Activated T-helper 1 cell treated with anti-CD3 and anti-CD28 coated beads, Interleukin-12 subunit alpha, Interleukin-12 subunit beta, Interleukin-2, Interleukin-4 antibody, amounts not matched to agents 30 ng/mL and 10 ng/mL and 1 ng/mL, durations not matched to agents 14 hours and 24 hours and 36 hours (primary cell): ENCODE measurements around the gene SPATA13. TPM values are rescaled to one million over a fixed set of nuclear protein-coding genes. Genes with fewer than 3 reads are reported as not detected.
A peak's percentile ranks its signal among the peaks of the same experiment; 100 is the strongest.
"Not testable (repeated sequence)": the region's sequence is repeated elsewhere in the genome, so short reads cannot be mapped to it uniquely, and the experiment has no call there.

Experiments
- DNase-seq: peaks from one replicate; pipeline ENCODE4 v3.0.0; 2021; ENCODE audit warnings: low spot score
- H3K27ac Mint-ChIP-seq: one replicate; pipeline ENCODE4 v1.8.0; 2021; ENCODE audit warnings: mild to moderate bottlenecking, mixed read lengths
- H3K27me3 Mint-ChIP-seq: one replicate; pipeline ENCODE4 v1.8.0; 2022; ENCODE audit warnings: mild to moderate bottlenecking, moderate library complexity, mixed read lengths; ENCODE audit not compliant: insufficient read depth
- H3K36me3 Mint-ChIP-seq: one replicate; pipeline ENCODE4 v1.8.0; 2021; ENCODE audit warnings: low read depth, mixed read lengths
- H3K4me1 Mint-ChIP-seq: one replicate; pipeline ENCODE4 v1.8.0; 2021; ENCODE audit warnings: low read depth, mixed read lengths
- H3K4me3 Mint-ChIP-seq: one replicate; pipeline ENCODE4 v1.8.0; 2021; ENCODE audit warnings: mild to moderate bottlenecking, moderate library complexity, mixed read lengths
- H3K9me3 Mint-ChIP-seq: one replicate; pipeline ENCODE4 v1.8.0; 2021; ENCODE audit warnings: mixed read lengths
- intact Hi-C: fragments of 100-400 bp; cut with micrococcal nuclease; formaldehyde crosslinking; loops from one replicate; pipeline ENCODE4 v1.15.1; 2024
- total RNA-seq: library from RNA; stranded (reverse); gene quantifications from 2 replicates; pipeline ENCODE4 v1.2.3, GENCODE V29; 2022

SPATA13 gene
- total RNA-seq, 1 donor from 2014 or later: 56.2 TPM

DNA sequence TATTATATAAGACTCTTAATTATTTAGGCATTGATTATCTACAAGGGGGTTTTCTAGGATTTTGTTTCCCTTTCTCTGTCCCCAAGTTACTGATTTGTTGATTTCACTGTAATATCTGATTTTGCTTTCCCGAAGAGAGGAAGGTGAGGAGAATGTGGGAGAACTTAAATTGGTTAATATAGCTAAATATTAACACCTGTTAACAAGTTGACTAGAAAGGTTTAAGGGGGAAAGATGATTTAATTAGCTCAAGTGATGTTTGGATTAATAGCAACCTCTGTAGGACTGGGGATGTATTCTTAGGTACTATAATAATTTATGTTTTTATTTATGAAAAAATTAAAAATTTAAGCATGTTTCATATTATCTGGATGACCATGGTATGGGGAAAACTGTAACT lies 35.1 kb downstream of the SPATA13 start:
- Mint-ChIP-seq H3K4me3 (no peak overlapping the region), H3K4me1 (peaks cover 12% of the 10 kb centered on the region), H3K9me3 (no peaks in the 10 kb centered on the region), H3K36me3 (peaks cover 1% of the 10 kb centered on the region), H3K27ac (no peak overlapping the region), H3K27me3 (peaks cover 2% of the 10 kb centered on the region)
- intact Hi-C loops: no loop called here
- DNase-seq: no peak

DNA sequence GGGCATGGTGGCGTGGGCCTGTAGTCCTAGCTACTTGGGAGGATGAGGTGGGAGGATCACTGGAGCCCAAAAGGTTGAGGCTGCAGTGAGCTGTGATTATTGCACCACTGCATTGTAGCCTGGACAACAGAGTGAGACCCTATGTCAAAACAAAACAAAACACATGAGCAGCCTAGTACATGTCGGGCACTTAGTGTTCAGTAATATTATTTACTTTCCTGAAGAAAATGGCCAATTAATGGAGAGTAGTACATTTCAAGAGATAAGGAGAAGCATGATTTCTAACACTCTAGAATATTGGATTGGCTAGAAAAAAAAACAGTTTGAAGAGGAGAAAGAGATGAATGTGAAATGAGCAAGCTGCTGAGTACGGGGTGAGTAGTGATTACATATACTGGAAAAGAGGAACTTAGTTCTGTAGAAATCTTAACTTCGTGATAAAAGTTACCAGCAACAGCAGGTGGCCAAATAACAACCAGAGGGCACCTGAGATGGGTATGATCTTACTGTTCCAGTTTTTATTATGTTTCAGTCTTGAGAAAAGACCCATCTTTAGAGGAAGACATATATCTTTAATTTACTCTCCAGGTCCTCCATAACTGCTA lies 36.2 kb downstream of the SPATA13 start:
- H3K27ac Mint-ChIP-seq: no peak overlapping the region
- DNase-seq: no peak
- H3K36me3 Mint-ChIP-seq: peaks cover 3% of the 10 kb centered on the region
- no peak overlapping the region for H3K4me3 Mint-ChIP-seq
- intact Hi-C loops: no loop called here
- no peaks in the 10 kb centered on the region for H3K9me3 Mint-ChIP-seq
- peaks cover 12% of the 10 kb centered on the region for H3K4me1 Mint-ChIP-seq
- H3K27me3 Mint-ChIP-seq: peaks cover 2% of the 10 kb centered on the region

- DNase-seq: no peak
- no peaks in the 10 kb centered on the region for H3K9me3 Mint-ChIP-seq
- H3K4me3 Mint-ChIP-seq: no peak overlapping the region
- intact Hi-C loops: no loop called here
- H3K27ac Mint-ChIP-seq: no peak overlapping the region
- peaks cover 3% of the 10 kb centered on the region for H3K36me3 Mint-ChIP-seq
- peaks cover 15% of the 10 kb centered on the region for H3K4me1 Mint-ChIP-seq
- H3K27me3 Mint-ChIP-seq: no peaks in the 10 kb centered on the region
These were observed 38.5 kb downstream of the SPATA13 start for GRCh38 chr13:24199016-24199415.

GRCh38 chr13:24202215-24202614 lies 41.7 kb downstream of the SPATA13 start:
- Mint-ChIP-seq H3K4me3 (no peak overlapping the region), H3K4me1 (peaks cover 32% of the 10 kb centered on the region), H3K36me3 (peaks cover 5% of the 10 kb centered on the region), H3K27me3 (no peaks in the 10 kb centered on the region), H3K27ac (no peak overlapping the region), H3K9me3 (no peaks in the 10 kb centered on the region)
- DNase-seq: no peak
- intact Hi-C loops: no loop called here

DNA sequence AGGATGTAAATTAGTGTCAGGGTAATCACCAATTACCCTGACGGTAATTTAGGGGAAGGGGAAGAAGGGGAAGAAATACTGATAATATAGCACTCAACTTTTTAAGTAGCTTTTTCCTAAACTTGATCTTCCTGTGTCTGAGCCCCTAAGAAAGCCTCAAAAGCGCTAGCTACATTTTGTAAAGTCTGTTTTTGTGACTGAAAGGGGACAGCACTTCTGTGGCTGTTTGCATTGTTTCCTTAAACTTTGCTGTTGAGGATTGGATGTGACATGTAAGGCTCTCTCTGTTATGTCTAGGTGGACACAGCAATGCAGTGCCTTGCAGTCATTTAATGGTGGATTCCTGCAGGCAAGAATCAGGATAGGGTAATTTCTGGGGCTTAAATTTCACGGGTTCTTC lies 42.8 kb downstream of the SPATA13 start:
- H3K4me3 Mint-ChIP-seq: peak overlapping the region; percentile 27

DNA sequence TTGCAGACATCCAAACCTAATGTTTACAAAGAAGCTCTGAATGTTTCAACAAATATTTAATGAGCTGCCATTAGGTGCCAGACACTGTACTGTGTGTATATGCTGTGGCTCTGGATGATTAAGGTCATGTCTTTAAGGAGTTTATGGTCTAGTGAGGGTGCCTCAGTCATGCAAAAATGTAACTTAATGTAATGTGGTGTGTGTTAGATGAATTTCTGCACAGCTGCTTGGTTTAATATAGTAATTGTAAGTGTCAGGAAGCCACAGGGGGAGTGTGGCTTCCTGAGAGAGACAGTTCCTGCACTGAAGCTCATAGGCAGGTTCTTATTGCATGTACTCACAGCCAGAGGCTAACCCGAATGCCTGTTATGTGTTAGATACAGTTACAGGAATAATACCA lies 43.3 kb downstream of the SPATA13 start:
- Mint-ChIP-seq H3K36me3 (peaks cover 5% of the 10 kb centered on the region), H3K27me3 (no peaks in the 10 kb centered on the region), H3K27ac (no peak overlapping the region), H3K9me3 (no peaks in the 10 kb centered on the region), H3K4me1 (peaks cover 32% of the 10 kb centered on the region), H3K4me3 (peak overlapping the region; percentile 36)
- no peak for DNase-seq
- intact Hi-C loops: no loop called here

More for the DNA sequence above, 42.8 kb downstream of the SPATA13 start:
- Mint-ChIP-seq H3K9me3 (no peaks in the 10 kb centered on the region), H3K27me3 (no peaks in the 10 kb centered on the region), H3K4me1 (peaks cover 32% of the 10 kb centered on the region), H3K36me3 (peaks cover 5% of the 10 kb centered on the region), H3K27ac (no peak overlapping the region)
- intact Hi-C loops: no loop called here
- no peak for DNase-seq

GRCh38 chr13:24205076-24205475 lies 44.6 kb downstream of the SPATA13 start:
- H3K9me3 Mint-ChIP-seq, DNase-seq, intact Hi-C loops, H3K4me3 Mint-ChIP-seq, H3K27ac Mint-ChIP-seq, H3K27me3 Mint-ChIP-seq, H3K36me3 Mint-ChIP-seq: not testable (repeated sequence)
- peaks cover 37% of the 10 kb centered on the region for H3K4me1 Mint-ChIP-seq

GRCh38 chr13:24207841-24208667 lies 47.5 kb downstream of the SPATA13 start:
- intact Hi-C loops: no loop called here
- Mint-ChIP-seq H3K4me1 (peaks cover 38% of the 10 kb centered on the region), H3K27ac (no peak overlapping the region), H3K9me3 (no peaks in the 10 kb centered on the region), H3K36me3 (peaks cover 2% of the 10 kb centered on the region), H3K4me3 (no peak overlapping the region), H3K27me3 (no peaks in the 10 kb centered on the region)
- no peak for DNase-seq

DNA sequence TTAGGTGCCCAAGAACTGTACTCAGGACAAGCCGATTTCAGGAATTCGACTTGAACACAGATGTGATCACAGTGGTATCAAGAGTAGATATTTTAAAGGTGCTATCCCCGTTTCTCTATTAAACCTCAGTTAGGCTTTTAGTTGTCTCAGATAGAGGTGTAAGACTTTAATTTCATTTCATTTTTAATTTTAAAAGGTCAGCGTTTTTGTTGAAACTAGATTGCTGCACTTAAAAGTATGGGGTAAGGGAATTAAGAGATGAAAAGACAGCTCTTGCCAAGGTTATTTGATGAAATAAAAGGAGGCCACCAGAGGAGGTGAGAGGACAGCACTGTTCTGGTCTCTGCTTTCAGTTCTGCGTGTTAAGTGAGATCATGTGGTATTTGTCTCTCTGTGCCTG lies 48.6 kb downstream of the SPATA13 start:
- no peak for DNase-seq
- Mint-ChIP-seq H3K4me3 (no peak overlapping the region), H3K27me3 (no peaks in the 10 kb centered on the region), H3K36me3 (peaks cover 2% of the 10 kb centered on the region), H3K4me1 (peaks cover 27% of the 10 kb centered on the region), H3K27ac (no peak overlapping the region), H3K9me3 (no peaks in the 10 kb centered on the region)
- intact Hi-C loops: no loop called here

DNA sequence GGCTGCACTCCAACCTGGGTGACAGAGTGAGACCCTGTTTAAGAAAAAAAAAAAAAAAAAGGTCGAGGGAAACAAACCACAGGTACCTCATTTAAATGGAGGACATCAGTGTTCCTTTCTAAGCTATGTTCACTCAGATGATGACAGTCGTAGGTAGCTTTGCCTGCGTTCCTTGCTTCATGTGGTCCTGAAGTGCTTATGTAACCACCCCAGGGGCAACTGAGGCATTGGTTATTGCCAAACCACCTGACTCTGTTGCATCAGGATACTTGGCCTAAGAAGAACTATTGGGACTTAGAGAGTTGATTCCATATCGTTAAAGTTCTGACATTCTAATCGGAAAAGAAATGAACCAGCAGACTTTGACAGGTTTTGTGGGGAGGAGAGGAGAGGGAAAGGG lies 51.7 kb downstream of the SPATA13 start:
- DNase-seq: no peak
- Mint-ChIP-seq H3K27me3 (no peaks in the 10 kb centered on the region), H3K27ac (no peak overlapping the region), H3K4me1 (peaks cover 34% of the 10 kb centered on the region), H3K36me3 (no peaks in the 10 kb centered on the region), H3K9me3 (no peaks in the 10 kb centered on the region), H3K4me3 (no peak overlapping the region)
- intact Hi-C loops: no loop called here

GRCh38 chr13:24212674-24213073 lies 52.2 kb downstream of the SPATA13 start:
- intact Hi-C loops: no loop called here
- peaks cover 39% of the 10 kb centered on the region for H3K4me1 Mint-ChIP-seq
- H3K36me3 Mint-ChIP-seq: no peaks in the 10 kb centered on the region
- H3K27ac Mint-ChIP-seq: no peak overlapping the region
- no peak overlapping the region for H3K4me3 Mint-ChIP-seq
- DNase-seq: no peak
- no peaks in the 10 kb centered on the region for H3K27me3 Mint-ChIP-seq
- H3K9me3 Mint-ChIP-seq: no peaks in the 10 kb centered on the region

GRCh38 chr13:24213932-24214331 lies 53.4 kb downstream of the SPATA13 start:
- Mint-ChIP-seq H3K4me1 (peaks cover 48% of the 10 kb centered on the region), H3K36me3 (no peaks in the 10 kb centered on the region), H3K27me3 (no peaks in the 10 kb centered on the region), H3K4me3 (no peak overlapping the region), H3K27ac (no peak overlapping the region), H3K9me3 (no peaks in the 10 kb centered on the region)
- intact Hi-C loops: no loop called here
- DNase-seq: no peak

DNA sequence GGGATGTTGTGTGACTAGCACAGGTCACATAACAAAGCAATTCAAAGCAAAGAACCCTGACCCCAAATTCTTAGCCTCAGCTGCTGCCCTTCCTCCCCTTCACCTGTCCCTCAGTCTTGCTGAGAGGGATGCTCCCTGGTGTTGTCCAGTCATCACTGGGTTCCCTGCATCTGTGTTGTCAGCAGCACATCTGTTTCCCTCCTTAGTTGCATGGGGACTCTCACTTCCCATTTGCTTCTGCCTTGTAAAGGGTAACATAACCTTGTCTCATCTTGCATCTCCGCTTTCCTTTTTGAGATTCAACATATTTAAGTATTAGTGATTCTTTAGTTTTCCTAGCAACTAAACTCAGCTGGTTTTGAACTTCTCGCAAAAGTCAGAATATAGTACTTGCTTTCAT lies 54.0 kb downstream of the SPATA13 start:
- DNase-seq: no peak
- no peak overlapping the region for H3K27ac Mint-ChIP-seq
- H3K36me3 Mint-ChIP-seq: no peaks in the 10 kb centered on the region
- peaks cover 48% of the 10 kb centered on the region for H3K4me1 Mint-ChIP-seq
- H3K4me3 Mint-ChIP-seq: no peak overlapping the region
- H3K9me3 Mint-ChIP-seq: no peaks in the 10 kb centered on the region
- intact Hi-C loops: no loop called here
- H3K27me3 Mint-ChIP-seq: no peaks in the 10 kb centered on the region
